ENCODE results near the gene HLCS.

HLCS gene

DNA sequence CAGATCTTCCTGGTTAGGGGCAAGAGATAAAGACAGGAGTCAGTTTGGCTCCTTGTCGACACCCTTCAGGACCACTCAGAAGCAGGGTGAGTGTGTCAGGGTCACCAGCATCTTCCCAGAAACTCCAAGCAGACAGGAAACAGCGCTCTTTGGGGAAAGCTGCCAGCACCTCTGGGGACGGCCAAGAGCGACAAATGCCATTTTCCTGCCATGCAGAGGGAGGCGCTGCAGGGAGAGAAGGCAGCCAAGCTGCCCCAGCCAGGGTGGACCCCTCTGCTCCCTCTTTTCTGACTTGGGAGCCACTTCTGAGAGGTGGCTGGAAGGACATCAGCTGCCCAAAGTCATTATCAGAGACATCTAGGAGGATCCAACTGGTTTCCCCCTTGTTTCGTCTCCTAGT is 238.6 kb downstream of the HLCS start:
- H3K4me3 ChIP-seq (ENCODE audit: low read length in 2 of 2), result no peak overlapping the region
- no peak overlapping the region for H2AK5ac ChIP-seq (ENCODE audit: low read depth, low read length)
- H3K4me1 ChIP-seq (ENCODE audit: control insufficient read depth in 2 of 2, insufficient read depth in 1 of 2, low read depth in 1 of 2, low read length in 2 of 2), result peaks cover 0 to 2% of the 10 kb centered on the region in 2 donors
- no peak overlapping the region for H2AFZ ChIP-seq (ENCODE audit: low read length)
- H3K18ac ChIP-seq (ENCODE audit: low read length), result no peak overlapping the region
- no peaks in the 10 kb centered on the region for H3K79me1 ChIP-seq (ENCODE audit: low read depth, low read length)
- H3K36me3 ChIP-seq (replicated peaks in 1 of 2; ENCODE audit: control insufficient read depth in 2 of 2, insufficient read depth in 2 of 2, low read length in 2 of 2), result no peaks in the 10 kb centered on the region
- no peak overlapping the region for H3K4ac ChIP-seq (ENCODE audit: low read length)
- H3K14ac ChIP-seq (ENCODE audit: low read length), result no peak overlapping the region
- no peak for DNase-seq (ENCODE audit: low spot score)
- peaks cover 0 to 45% (median 0%) of the 10 kb centered on the region in 3 experiments for H3K27me3 ChIP-seq (ENCODE audit: control insufficient read depth in 3 of 3, insufficient read depth in 3 of 3, low read depth in 1 of 3, low read length in 3 of 3)
- no CpG with 5 or more reads among the region's 6 CpGs for whole genome bisulfite sequencing, 2 donors (ENCODE audit: extremely low coverage in 2 of 2, insufficient read length in 2 of 2, insufficient replicate concordance in 1 of 2)
- H2BK12ac ChIP-seq (ENCODE audit: low read length), result no peak overlapping the region
- H2BK15ac ChIP-seq (ENCODE audit: low read length), result no peak overlapping the region
- no peak overlapping the region for H3K4me2 ChIP-seq (ENCODE audit: insufficient read depth, low read length, poor library complexity, severe bottlenecking)
- H2BK120ac ChIP-seq (ENCODE audit: low read depth, low read length), result no peak overlapping the region
- H3K9me3 ChIP-seq (replicated peaks in 1 of 2; ENCODE audit: control insufficient read depth in 2 of 2, insufficient read depth in 1 of 2, low read depth in 1 of 2, low read length in 2 of 2), result no peaks in the 10 kb centered on the region
- no peak overlapping the region for H4K91ac ChIP-seq (ENCODE audit: low read depth, low read length, poor library complexity)
- no peak overlapping the region for H3K27ac ChIP-seq (replicated peaks; ENCODE audit: low read length)
- H2BK5ac ChIP-seq (ENCODE audit: low read length), result no peak overlapping the region
- no peak overlapping the region for H4K8ac ChIP-seq (ENCODE audit: low read depth, low read length)
- no peak overlapping the region for H3K23ac ChIP-seq (ENCODE audit: low read depth, low read length, poor library complexity)
- no peak overlapping the region for H3K9ac ChIP-seq (ENCODE audit: low read depth, low read length, poor library complexity)

DNA sequence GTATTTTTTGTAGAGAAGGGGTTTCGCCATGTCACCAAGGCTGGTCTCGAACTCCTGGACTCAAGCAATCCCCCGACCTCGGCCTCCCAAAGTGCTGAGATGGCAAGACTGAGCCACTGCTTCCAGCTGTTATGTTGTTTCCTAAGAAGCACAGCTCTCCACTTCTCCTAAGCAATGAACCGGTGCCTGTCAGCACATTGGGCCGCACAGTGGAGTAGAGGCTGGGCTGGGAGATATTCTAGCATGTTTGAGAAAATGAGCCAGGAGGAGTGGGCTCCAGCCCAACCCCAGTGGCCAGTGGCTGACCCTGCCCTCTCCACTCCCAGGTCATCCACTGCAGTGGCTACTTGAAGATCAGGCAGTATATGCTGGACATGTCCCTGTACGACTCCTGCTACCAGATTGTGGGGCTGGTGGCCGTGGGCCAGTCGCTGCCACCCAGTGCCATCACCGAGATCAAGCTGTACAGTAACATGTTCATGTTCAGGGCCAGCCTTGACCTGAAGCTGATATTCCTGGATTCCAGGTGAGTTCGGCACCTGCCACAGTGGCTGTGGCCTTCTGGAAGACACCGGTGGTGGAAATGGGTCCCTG is 240.6 kb downstream of the HLCS start:
- Histone ChIP-seq H3K4ac (ENCODE audit: low read length) (no peak overlapping the region), H4K8ac (ENCODE audit: low read depth, low read length) (no peak overlapping the region), H2AK5ac (ENCODE audit: low read depth, low read length) (peak overlapping the region; percentile 36), H3K18ac (ENCODE audit: low read length) (peak overlapping the region; percentile 44), H3K9ac (ENCODE audit: low read depth, low read length, poor library complexity) (no peak overlapping the region), H3K4me2 (ENCODE audit: insufficient read depth, low read length, poor library complexity, severe bottlenecking) (no peak overlapping the region), H3K27ac (replicated peaks; ENCODE audit: low read length) (no peak overlapping the region), H2BK5ac (ENCODE audit: low read length) (no peak overlapping the region), H3K9me3 (replicated peaks in 1 of 2; ENCODE audit: control insufficient read depth in 2 of 2, insufficient read depth in 1 of 2, low read depth in 1 of 2, low read length in 2 of 2) (no peaks in the 10 kb centered on the region), H3K4me3 (ENCODE audit: low read length in 2 of 2) (no peak overlapping the region), H3K79me1 (ENCODE audit: low read depth, low read length) (no peaks in the 10 kb centered on the region), H3K4me1 (ENCODE audit: control insufficient read depth in 2 of 2, insufficient read depth in 1 of 2, low read depth in 1 of 2, low read length in 2 of 2) (peaks cover 0 to 2% of the 10 kb centered on the region in 2 donors), H2BK120ac (ENCODE audit: low read depth, low read length) (peak overlapping the region; percentile 29), H3K27me3 (ENCODE audit: control insufficient read depth in 3 of 3, insufficient read depth in 3 of 3, low read depth in 1 of 3, low read length in 3 of 3) (peaks cover 0 to 36% (median 0%) of the 10 kb centered on the region in 3 experiments), H3K14ac (ENCODE audit: low read length) (no peak overlapping the region), H4K91ac (ENCODE audit: low read depth, low read length, poor library complexity) (no peak overlapping the region), H3K23ac (ENCODE audit: low read depth, low read length, poor library complexity) (no peak overlapping the region), H2BK12ac (ENCODE audit: low read length) (peak overlapping the region; percentile 14), H3K36me3 (replicated peaks in 1 of 2; ENCODE audit: control insufficient read depth in 2 of 2, insufficient read depth in 2 of 2, low read length in 2 of 2) (no peaks in the 10 kb centered on the region), H2BK15ac (ENCODE audit: low read length) (no peak overlapping the region), H2AFZ (ENCODE audit: low read length) (no peak overlapping the region)
- WGBS, 2 donors (ENCODE audit: extremely low coverage in 2 of 2, insufficient read length in 2 of 2, insufficient replicate concordance in 1 of 2), result no CpG with 5 or more reads among the region's 12 CpGs
- DNase-seq (ENCODE audit: low spot score), result no peak

DNA sequence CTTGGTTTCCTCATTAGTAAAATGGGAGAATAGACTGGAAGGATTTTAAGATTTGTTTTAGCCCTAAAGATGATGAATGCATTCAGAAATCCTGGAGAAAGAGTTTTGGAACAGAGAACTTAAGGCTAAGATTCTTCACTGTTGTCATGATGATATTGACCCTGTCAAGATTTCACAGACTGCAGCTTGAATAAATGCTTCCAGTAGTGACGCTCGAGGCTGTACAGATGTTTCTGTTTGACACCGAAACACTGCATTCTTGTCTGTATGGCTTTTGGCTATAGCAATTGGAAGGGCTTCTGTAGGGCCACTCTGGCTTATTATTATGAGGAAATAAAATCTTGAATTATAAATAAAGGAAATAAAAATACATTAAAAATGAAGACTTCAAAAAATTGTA is 241.8 kb downstream of the HLCS start:
- no peak overlapping the region for H3K14ac ChIP-seq (ENCODE audit: low read length)
- no peak overlapping the region for H2AK5ac ChIP-seq (ENCODE audit: low read depth, low read length)
- H3K23ac ChIP-seq (ENCODE audit: low read depth, low read length, poor library complexity), result no peak overlapping the region
- H3K4ac ChIP-seq (ENCODE audit: low read length), result no peak overlapping the region
- no peak overlapping the region for H3K4me2 ChIP-seq (ENCODE audit: insufficient read depth, low read length, poor library complexity, severe bottlenecking)
- H3K18ac ChIP-seq (ENCODE audit: low read length), result no peak overlapping the region
- no peak overlapping the region for H4K91ac ChIP-seq (ENCODE audit: low read depth, low read length, poor library complexity)
- H3K9me3 ChIP-seq (replicated peaks in 1 of 2; ENCODE audit: control insufficient read depth in 2 of 2, insufficient read depth in 1 of 2, low read depth in 1 of 2, low read length in 2 of 2), result no peaks in the 10 kb centered on the region
- H2AFZ ChIP-seq (ENCODE audit: low read length), result no peak overlapping the region
- no peak overlapping the region for H4K8ac ChIP-seq (ENCODE audit: low read depth, low read length)
- no peaks in the 10 kb centered on the region for H3K36me3 ChIP-seq (replicated peaks in 1 of 2; ENCODE audit: control insufficient read depth in 2 of 2, insufficient read depth in 2 of 2, low read length in 2 of 2)
- peaks cover 0 to 2% of the 10 kb centered on the region in 2 donors for H3K4me1 ChIP-seq (ENCODE audit: control insufficient read depth in 2 of 2, insufficient read depth in 1 of 2, low read depth in 1 of 2, low read length in 2 of 2)
- no peaks in the 10 kb centered on the region for H3K79me1 ChIP-seq (ENCODE audit: low read depth, low read length)
- H3K27ac ChIP-seq (replicated peaks; ENCODE audit: low read length), result no peak overlapping the region
- DNase-seq (ENCODE audit: low spot score), result no peak
- H3K27me3 ChIP-seq (ENCODE audit: control insufficient read depth in 3 of 3, insufficient read depth in 3 of 3, low read depth in 1 of 3, low read length in 3 of 3), result peaks cover 0 to 42% (median 0%) of the 10 kb centered on the region in 3 experiments
- no peak overlapping the region for H2BK12ac ChIP-seq (ENCODE audit: low read length)
- no peak overlapping the region for H2BK120ac ChIP-seq (ENCODE audit: low read depth, low read length)
- no CpG with 5 or more reads among the region's 3 CpGs for WGBS, 2 donors (ENCODE audit: extremely low coverage in 2 of 2, insufficient read length in 2 of 2, insufficient replicate concordance in 1 of 2)
- no peak overlapping the region for H2BK15ac ChIP-seq (ENCODE audit: low read length)
- no peak overlapping the region for H3K4me3 ChIP-seq (ENCODE audit: low read length in 2 of 2)
- no peak overlapping the region for H2BK5ac ChIP-seq (ENCODE audit: low read length)
- H3K9ac ChIP-seq (ENCODE audit: low read depth, low read length, poor library complexity), result no peak overlapping the region

DNA sequence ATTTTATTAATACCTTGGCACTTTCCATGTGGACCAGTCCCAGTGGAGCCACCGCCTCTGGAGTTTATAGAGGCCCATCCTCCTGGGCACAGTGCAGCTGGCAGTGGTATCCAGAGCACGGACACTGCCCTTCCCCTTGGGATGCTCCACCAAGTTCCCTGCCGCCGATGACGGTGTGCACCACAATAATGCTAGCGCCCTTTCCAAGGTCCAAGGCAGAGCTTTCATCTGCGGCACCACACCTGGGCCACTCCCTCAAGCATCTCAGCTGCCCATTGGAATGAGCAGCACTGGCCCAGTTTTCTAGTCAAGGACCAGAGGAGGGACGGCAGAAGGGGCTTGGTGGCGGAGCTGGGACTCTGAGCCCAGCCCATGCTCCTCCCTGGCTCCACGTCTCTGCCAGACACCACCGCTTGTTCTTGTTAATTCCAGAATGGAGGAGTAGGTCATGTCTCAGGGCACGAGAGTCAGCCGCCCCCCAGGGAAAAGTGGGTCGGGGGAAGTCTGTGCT is 243.0 kb downstream of the HLCS start:
- Histone ChIP-seq H2BK120ac (ENCODE audit: low read depth, low read length) (no peak overlapping the region), H2AK5ac (ENCODE audit: low read depth, low read length) (no peak overlapping the region), H3K27me3 (ENCODE audit: control insufficient read depth in 3 of 3, insufficient read depth in 3 of 3, low read depth in 1 of 3, low read length in 3 of 3) (peaks cover 0 to 38% (median 0%) of the 10 kb centered on the region in 3 experiments), H2BK15ac (ENCODE audit: low read length) (peak overlapping the region; percentile 71), H3K36me3 (replicated peaks in 1 of 2; ENCODE audit: control insufficient read depth in 2 of 2, insufficient read depth in 2 of 2, low read length in 2 of 2) (no peaks in the 10 kb centered on the region), H2BK12ac (ENCODE audit: low read length) (no peak overlapping the region), H3K4me2 (ENCODE audit: insufficient read depth, low read length, poor library complexity, severe bottlenecking) (no peak overlapping the region), H3K23ac (ENCODE audit: low read depth, low read length, poor library complexity) (no peak overlapping the region), H2BK5ac (ENCODE audit: low read length) (no peak overlapping the region), H3K9me3 (replicated peaks in 1 of 2; ENCODE audit: control insufficient read depth in 2 of 2, insufficient read depth in 1 of 2, low read depth in 1 of 2, low read length in 2 of 2) (no peaks in the 10 kb centered on the region), H3K14ac (ENCODE audit: low read length) (no peak overlapping the region), H3K27ac (replicated peaks; ENCODE audit: low read length) (no peak overlapping the region), H3K18ac (ENCODE audit: low read length) (peak overlapping the region; percentile 18), H3K4ac (ENCODE audit: low read length) (no peak overlapping the region), H2AFZ (ENCODE audit: low read length) (no peak overlapping the region), H3K4me3 (ENCODE audit: low read length in 2 of 2) (no peak overlapping the region), H4K91ac (ENCODE audit: low read depth, low read length, poor library complexity) (no peak overlapping the region), H3K9ac (ENCODE audit: low read depth, low read length, poor library complexity) (no peak overlapping the region), H3K4me1 (ENCODE audit: control insufficient read depth in 2 of 2, insufficient read depth in 1 of 2, low read depth in 1 of 2, low read length in 2 of 2) (peaks cover 0 to 2% of the 10 kb centered on the region in 2 donors), H4K8ac (ENCODE audit: low read depth, low read length) (no peak overlapping the region), H3K79me1 (ENCODE audit: low read depth, low read length) (no peaks in the 10 kb centered on the region)
- WGBS, 2 donors (ENCODE audit: extremely low coverage in 2 of 2, insufficient read length in 2 of 2, insufficient replicate concordance in 1 of 2), result no CpG with 5 or more reads among the region's 14 CpGs
- no peak for DNase-seq (ENCODE audit: low spot score)

Data from neuronal stem cell (in vitro differentiated cells).